H9 (cell line): ENCODE measurements around the gene EMC8. TPM values are rescaled to one million over a fixed set of nuclear protein-coding genes. Genes with fewer than 3 reads are reported as not detected.

Experiments used
- DNase-seq: peaks from one replicate; pipeline ENCODE4 v3.0.0-alpha.2; 2017
- H2AFZ ChIP-seq: one replicate; pipeline ENCODE4 v1.6.1; 2013; ENCODE audit warnings: mild to moderate bottlenecking, low read length, control low read depth, moderate library complexity
- H2AK5ac ChIP-seq: 2 replicates; pipeline ENCODE4 v1.6.1; 2013; ENCODE audit warnings: low read length, control low read depth, mixed read lengths; ENCODE audit not compliant: insufficient read length
- H2BK120ac ChIP-seq: one replicate; pipeline ENCODE4 v1.6.1; 2013; ENCODE audit warnings: low read depth, mild to moderate bottlenecking, low read length, control low read depth, inconsistent platforms; ENCODE audit not compliant: poor library complexity, severe bottlenecking
- H2BK12ac ChIP-seq: 2 replicates; pipeline ENCODE4 v1.6.1; 2013; ENCODE audit warnings: low read length, control low read depth, mixed read lengths, low read depth; ENCODE audit not compliant: insufficient read length
- H2BK15ac ChIP-seq: 2 replicates; pipeline ENCODE4 v1.6.1; 2013; ENCODE audit warnings: low read depth, low read length, control low read depth
- H2BK20ac ChIP-seq: one replicate; pipeline ENCODE4 v1.6.1; 2013; ENCODE audit warnings: low read depth, mild to moderate bottlenecking, low read length, control low read depth, inconsistent platforms; ENCODE audit not compliant: poor library complexity, severe bottlenecking
- H2BK5ac ChIP-seq: 2 replicates; pipeline ENCODE4 v1.6.1; 2013; ENCODE audit warnings: low read length, control low read depth, mixed read lengths; ENCODE audit not compliant: insufficient read length
- H3K14ac ChIP-seq: 2 replicates; pipeline ENCODE4 v1.6.1; 2013; ENCODE audit warnings: low read length, control low read depth; ENCODE audit not compliant: insufficient read depth
- H3K18ac ChIP-seq: 2 replicates; pipeline ENCODE4 v1.6.1; 2013; ENCODE audit warnings: low read depth, mild to moderate bottlenecking, mixed read lengths, low read length, control low read depth; ENCODE audit not compliant: insufficient read length
- H3K23ac ChIP-seq: 2 replicates; pipeline ENCODE4 v1.6.1; 2013; ENCODE audit warnings: low read length, control low read depth, mixed read lengths, low read depth; ENCODE audit not compliant: insufficient read length
- H3K23me2 ChIP-seq: 2 replicates; pipeline ENCODE4 v1.6.1; 2013; ENCODE audit warnings: low read depth, mild to moderate bottlenecking, mixed read lengths, low read length, control low read depth; ENCODE audit not compliant: insufficient read length, poor library complexity, severe bottlenecking
- H3K27ac ChIP-seq: 2 replicates; pipeline ENCODE4 v1.5.1; 2013; ENCODE audit warnings: low read length, control low read depth, mixed read lengths, low read depth; ENCODE audit not compliant: insufficient read length
- H3K27me3 ChIP-seq: 2 replicates; pipeline ENCODE4 v1.6.1; 2013; ENCODE audit warnings: low read length, control low read depth, inconsistent platforms; ENCODE audit not compliant: insufficient read depth
- H3K4ac ChIP-seq: 2 replicates; pipeline ENCODE4 v1.6.1; 2013; ENCODE audit warnings: low read depth, mild to moderate bottlenecking, control low read depth, inconsistent platforms, low read length, moderate library complexity
- H3K4me1 ChIP-seq: 2 replicates; pipeline ENCODE4 v1.6.1; 2013; ENCODE audit warnings: low read length, control low read depth, inconsistent platforms; ENCODE audit not compliant: insufficient read depth
- H3K4me2 ChIP-seq: 2 replicates; pipeline ENCODE4 v1.6.1; 2013; ENCODE audit warnings: low read length, control low read depth, mixed read lengths; ENCODE audit not compliant: insufficient read length, insufficient read depth
- H3K56ac ChIP-seq: 2 replicates; pipeline ENCODE4 v1.6.1; 2013; ENCODE audit warnings: low read depth, mild to moderate bottlenecking, mixed read lengths, low read length, control low read depth; ENCODE audit not compliant: insufficient read length
- H3K79me1 ChIP-seq: 2 replicates; pipeline ENCODE4 v1.6.1; 2013; ENCODE audit warnings: low read depth, mild to moderate bottlenecking, moderate library complexity, low read length, control low read depth, inconsistent platforms; ENCODE audit not compliant: insufficient read depth, poor library complexity, severe bottlenecking
- H3K79me2 ChIP-seq: 2 replicates; pipeline ENCODE4 v1.6.1; 2013; ENCODE audit warnings: low read length, control low read depth, inconsistent platforms; ENCODE audit not compliant: insufficient read depth
- H3K9ac ChIP-seq: 2 replicates; pipeline ENCODE4 v1.6.1; 2013; ENCODE audit warnings: low read length, control low read depth, mixed read lengths; ENCODE audit not compliant: insufficient read length; ENCODE audit errors: extremely low read depth
- H3K9me3 ChIP-seq: one replicate; pipeline ENCODE4 v1.6.1; 2013; ENCODE audit warnings: low read depth, low read length, inconsistent platforms; ENCODE audit not compliant: control insufficient read depth
- H3T11ph ChIP-seq: one replicate; pipeline ENCODE4 v1.6.1; 2013; ENCODE audit warnings: mild to moderate bottlenecking, low read length, control low read depth, inconsistent platforms
- H4K20me1 ChIP-seq: one replicate; pipeline ENCODE4 v1.6.1; 2013; ENCODE audit not compliant: control insufficient read depth, insufficient read length, insufficient read depth
- H4K5ac ChIP-seq: 2 replicates; pipeline ENCODE4 v1.6.1; 2013; ENCODE audit warnings: low read depth, mild to moderate bottlenecking, mixed read lengths, low read length, control low read depth; ENCODE audit not compliant: insufficient read length
- H4K8ac ChIP-seq: replicated peaks from 2 replicates; pipeline ENCODE4 v1.6.1; 2013; ENCODE audit warnings: low read length, control low read depth, mixed read lengths, low read depth; ENCODE audit not compliant: insufficient read length
- H4K91ac ChIP-seq: 2 replicates; pipeline ENCODE4 v1.6.1; 2013; ENCODE audit warnings: low read depth, mild to moderate bottlenecking, moderate library complexity, mixed read lengths, low read length, control low read depth; ENCODE audit not compliant: insufficient read length
- H3K27ac Mint-ChIP-seq, 3 experiments: 2 replicates in 2 of 3; 3 replicates in 1 of 3; pipeline ENCODE4 v1.8.0; 2020 to 2021; ENCODE audit warnings: mixed read lengths in 3 of 3, mild to moderate bottlenecking in 1 of 3, moderate library complexity in 1 of 3
- H3K27me3 Mint-ChIP-seq: 2 replicates; pipeline ENCODE4 v1.8.0; 2021; ENCODE audit warnings: low read depth, mild to moderate bottlenecking, moderate library complexity, mixed read lengths
- H3K36me3 Mint-ChIP-seq, 3 experiments: 2 replicates in 2 of 3; 3 replicates in 1 of 3; pipeline ENCODE4 v1.8.0; 2020 to 2021; ENCODE audit warnings: low read depth in 3 of 3, mixed read lengths in 3 of 3; ENCODE audit not compliant: insufficient read depth in 1 of 3
- H3K4me1 Mint-ChIP-seq, 2 experiments: 2 replicates each; pipeline ENCODE4 v1.8.0; 2020; ENCODE audit warnings: mixed read lengths in 2 of 2
- H3K4me3 Mint-ChIP-seq, 2 experiments: 2 replicates in 1 of 2; 3 replicates in 1 of 2; pipeline ENCODE4 v1.8.0; 2020 to 2021; ENCODE audit warnings: mild to moderate bottlenecking in 2 of 2, mixed read lengths in 2 of 2, moderate library complexity in 1 of 2
- H3K9me3 Mint-ChIP-seq, 2 experiments: 2 replicates in 1 of 2; 3 replicates in 1 of 2; pipeline ENCODE4 v1.8.0; 2020; ENCODE audit warnings: mild to moderate bottlenecking in 2 of 2, mixed read lengths in 2 of 2, moderate library complexity in 1 of 2
- WGBS: extraction: QIAGEN DNeasy Blood & Tissue Kit; methylation state at CpG from one replicate; pipeline ENCODE4 v1.1.7; 2013; ENCODE audit warnings: missing lambda C conversion rate, low lambda C conversion rate, mixed read lengths; ENCODE audit not compliant: insufficient read length; ENCODE audit errors: extremely low coverage; 5-methylcytosine and 5-hydroxymethylcytosine counted together
- total RNA-seq: library from RNA; stranded (reverse); gene quantifications from 2 replicates; pipeline ENCODE4 v1.2.1, GENCODE V29; 2021
- TF ChIP-seq, protein P1 (sequence below): fragments of 200-600 bp; sonication (generic); conservative IDR thresholded peaks from 3 replicates; pipeline ENCODE4 v1.8.0; 2021; ENCODE audit warnings: antibody characterized with exemption, mild to moderate bottlenecking

Gene EMC8
- total RNA-seq, 1 experiment from 2014 or later = 52.3 TPM

DNA sequence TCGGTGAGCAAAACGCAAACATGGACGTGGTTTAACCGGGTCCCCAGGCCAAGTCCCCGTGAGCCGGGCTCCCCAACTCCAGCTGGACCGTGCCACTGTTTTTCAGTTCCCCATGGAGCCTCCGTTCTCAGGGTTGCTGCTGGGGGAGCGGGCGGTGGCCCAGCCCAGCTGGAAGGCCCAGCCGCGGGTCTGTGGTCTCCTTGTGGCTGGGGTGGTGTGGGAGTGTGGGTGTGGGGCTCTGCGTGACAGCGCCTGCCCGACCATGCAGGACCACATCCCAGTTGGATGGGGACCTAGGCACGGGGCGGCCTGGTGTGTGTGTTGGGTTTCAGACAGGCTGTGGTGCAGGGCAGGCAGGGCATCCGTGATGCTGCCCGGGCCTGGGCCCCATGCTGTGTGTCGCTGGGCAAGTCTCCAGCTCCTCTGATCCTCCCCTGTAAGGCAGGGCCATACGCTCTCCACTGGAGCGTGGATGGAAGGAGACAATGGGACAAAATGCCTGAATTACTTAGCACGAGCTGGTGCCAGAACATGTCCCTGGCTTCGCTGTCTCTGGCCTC, 40.4 kb upstream of the EMC8 start:
- Histone ChIP-seq H2BK20ac (no peak overlapping the region), H2BK15ac (no peak overlapping the region), H4K91ac (no peak overlapping the region), H3K79me2 (no peaks in the 10 kb centered on the region), H3K9me3 (no peaks in the 10 kb centered on the region), H4K20me1 (no peaks in the 10 kb centered on the region), H3K4me1 (no peaks in the 10 kb centered on the region), H3K23me2 (no peaks in the 10 kb centered on the region), H3K23ac (no peak overlapping the region), H3K18ac (no peak overlapping the region), H3K27me3 (no peaks in the 10 kb centered on the region; the same call in 1 of the 2 replicates), H2AFZ (no peak overlapping the region), H2AK5ac (no peak overlapping the region), H4K8ac (no peak overlapping the region), H2BK120ac (no peak overlapping the region), H3K79me1 (no peaks in the 10 kb centered on the region), H3K4ac (no peak overlapping the region), H3K14ac (no peak overlapping the region; the same call in 1 of the 2 replicates), H3K9ac (no peak overlapping the region), H3K27ac (no peak overlapping the region), H3T11ph (no peak overlapping the region), H3K56ac (no peak overlapping the region), H2BK5ac (no peak overlapping the region), H3K4me2 (no peak overlapping the region), H2BK12ac (no peak overlapping the region), H4K5ac (no peak overlapping the region)
- no CpG with 5 or more reads among the region's 24 CpGs for WGBS
- TF ChIP-seq, protein P1, sequence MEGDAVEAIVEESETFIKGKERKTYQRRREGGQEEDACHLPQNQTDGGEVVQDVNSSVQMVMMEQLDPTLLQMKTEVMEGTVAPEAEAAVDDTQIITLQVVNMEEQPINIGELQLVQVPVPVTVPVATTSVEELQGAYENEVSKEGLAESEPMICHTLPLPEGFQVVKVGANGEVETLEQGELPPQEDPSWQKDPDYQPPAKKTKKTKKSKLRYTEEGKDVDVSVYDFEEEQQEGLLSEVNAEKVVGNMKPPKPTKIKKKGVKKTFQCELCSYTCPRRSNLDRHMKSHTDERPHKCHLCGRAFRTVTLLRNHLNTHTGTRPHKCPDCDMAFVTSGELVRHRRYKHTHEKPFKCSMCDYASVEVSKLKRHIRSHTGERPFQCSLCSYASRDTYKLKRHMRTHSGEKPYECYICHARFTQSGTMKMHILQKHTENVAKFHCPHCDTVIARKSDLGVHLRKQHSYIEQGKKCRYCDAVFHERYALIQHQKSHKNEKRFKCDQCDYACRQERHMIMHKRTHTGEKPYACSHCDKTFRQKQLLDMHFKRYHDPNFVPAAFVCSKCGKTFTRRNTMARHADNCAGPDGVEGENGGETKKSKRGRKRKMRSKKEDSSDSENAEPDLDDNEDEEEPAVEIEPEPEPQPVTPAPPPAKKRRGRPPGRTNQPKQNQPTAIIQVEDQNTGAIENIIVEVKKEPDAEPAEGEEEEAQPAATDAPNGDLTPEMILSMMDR = no peak
- H3K9me3 Mint-ChIP-seq = peaks cover 0 to 4% of the 10 kb centered on the region in 2 experiments; a peak in 2 of 5 replicates
- DNase-seq = no peak
- no peaks in the 10 kb centered on the region for H3K36me3 Mint-ChIP-seq
- H3K27ac Mint-ChIP-seq = no peak overlapping the region; a peak in 1 of 7 replicates
- peaks cover 29% of the 10 kb centered on the region for H3K27me3 Mint-ChIP-seq
- no peak overlapping the region for H3K4me3 Mint-ChIP-seq
- no peaks in the 10 kb centered on the region for H3K4me1 Mint-ChIP-seq
